GM21576 (cell line): ENCODE results near the gene CD164.
A peak's percentile ranks its signal among the peaks of the same experiment; 100 is the strongest.

ENCODE experiments used
- ATAC-seq: cut with Tn5 transposase; IDR thresholded peaks from one replicate; pipeline ENCODE4 v1.9.1; 2021; ENCODE audit warnings: mild to moderate bottlenecking, moderate library complexity; ENCODE audit not compliant: unreplicated experiment

Gene CD164

DNA sequence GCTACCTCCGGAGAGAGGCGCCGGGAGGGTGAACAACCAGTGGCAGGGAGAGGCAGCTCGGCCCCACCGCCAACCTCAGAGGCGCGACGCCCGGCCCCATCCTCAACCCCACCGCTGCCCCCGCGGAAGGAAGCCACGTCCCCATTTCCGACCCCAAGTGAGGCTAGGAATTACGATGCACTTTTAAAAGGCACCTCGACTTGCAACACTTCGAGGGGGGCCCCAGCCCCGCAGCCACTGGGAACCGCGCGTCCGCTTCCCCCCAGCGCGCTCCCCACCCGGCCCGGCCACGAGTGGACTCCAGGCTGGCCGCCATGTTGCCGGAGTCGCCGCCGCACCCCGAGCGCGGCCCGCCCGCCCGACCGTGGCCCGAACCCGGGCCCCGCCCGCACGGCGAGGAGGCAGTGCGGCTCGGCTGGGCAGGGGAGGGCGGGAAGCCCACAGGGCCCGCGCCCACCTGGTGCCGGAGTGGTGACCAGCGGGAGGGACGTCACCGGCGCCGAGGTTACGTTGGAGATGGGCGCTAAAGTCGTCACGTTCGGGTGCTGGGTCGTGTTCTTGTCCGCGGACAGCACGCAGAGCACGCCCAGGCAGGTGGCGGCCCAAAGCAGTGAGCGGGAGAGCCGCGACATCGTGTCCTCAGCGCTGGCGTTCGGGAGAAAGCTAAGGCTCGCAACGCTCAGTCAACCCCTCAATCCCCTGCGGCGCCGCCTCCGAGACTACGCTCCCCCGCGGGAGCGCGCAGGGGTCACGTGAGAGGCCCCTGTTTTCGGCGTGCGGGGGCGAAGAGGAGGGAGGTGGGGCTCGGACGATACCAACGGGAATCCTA is at the start of gene CD164:
CD164 (minus strand) TSS at position 721 of the 829 bp plus-strand sequence; CDS start at position 632, 89 bp downstream.
- peak; percentile 44 for ATAC-seq

DNA sequence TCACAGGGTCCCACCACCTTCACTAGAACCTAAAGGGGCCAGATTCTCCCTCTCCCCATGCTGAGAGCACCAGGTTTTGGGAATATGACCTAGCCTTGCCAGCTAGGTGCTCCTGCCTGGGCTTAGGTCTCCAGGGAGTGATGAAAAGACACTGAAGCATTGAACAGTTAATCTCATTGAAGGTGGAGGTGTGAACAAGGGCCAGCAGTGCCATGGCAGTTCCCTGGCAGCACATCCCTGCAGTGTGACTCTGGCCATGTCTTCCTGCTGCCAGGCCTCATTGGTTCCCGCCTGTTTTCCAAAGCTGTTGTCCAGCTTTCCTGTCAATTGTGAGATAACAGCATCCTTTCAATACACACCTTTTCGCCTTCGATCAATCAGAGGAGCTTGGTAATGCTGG is 47.2 kb upstream of the CD164 start:
- ATAC-seq = no peak

DNA sequence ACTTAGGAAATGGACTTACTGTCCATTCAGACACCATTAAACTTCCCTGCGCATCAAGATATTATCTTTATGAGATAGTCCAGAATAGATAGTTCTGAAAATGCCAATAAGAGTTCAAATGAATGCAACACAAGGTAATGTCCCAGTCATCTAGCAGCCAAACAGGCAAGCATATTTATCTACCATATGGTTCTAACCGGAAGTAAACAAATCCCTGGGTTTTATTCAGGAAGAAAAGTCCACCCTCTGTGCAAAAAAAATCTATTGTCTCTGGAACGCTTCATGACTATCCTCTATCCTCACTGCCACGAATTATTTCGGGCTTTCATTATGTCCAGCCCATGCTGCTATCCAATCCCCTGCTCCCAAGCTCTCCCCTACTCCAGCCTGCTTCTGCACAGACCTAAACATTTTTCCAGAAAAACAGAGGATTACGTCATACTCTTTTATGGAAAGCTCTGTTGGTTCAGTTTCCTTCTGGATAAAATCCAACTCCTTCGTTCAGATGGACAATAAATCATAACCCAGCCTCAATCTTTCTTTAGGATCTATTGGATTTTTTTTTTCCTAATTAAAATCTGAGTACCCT is 46.7 kb upstream of the CD164 start:
- no peak for ATAC-seq

DNA sequence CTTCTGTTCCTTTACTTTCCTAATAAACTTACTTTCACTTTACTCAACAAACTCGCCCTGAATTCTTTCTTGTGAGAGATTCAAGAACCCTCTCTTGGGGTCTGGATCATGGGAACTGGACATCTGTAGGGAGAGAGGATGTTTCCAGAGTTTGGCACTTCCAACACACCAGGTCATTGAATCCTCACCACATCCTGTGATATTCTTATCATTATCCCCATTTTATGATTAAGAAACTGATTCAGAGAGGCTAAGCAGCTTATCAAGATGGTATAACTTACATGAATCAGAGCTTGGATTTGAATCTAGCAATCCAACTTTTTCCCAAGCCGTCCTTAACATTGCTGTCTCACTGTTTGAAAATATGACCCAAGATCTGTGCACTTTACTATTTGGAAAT is 42.7 kb upstream of the CD164 start:
- no peak for ATAC-seq

DNA sequence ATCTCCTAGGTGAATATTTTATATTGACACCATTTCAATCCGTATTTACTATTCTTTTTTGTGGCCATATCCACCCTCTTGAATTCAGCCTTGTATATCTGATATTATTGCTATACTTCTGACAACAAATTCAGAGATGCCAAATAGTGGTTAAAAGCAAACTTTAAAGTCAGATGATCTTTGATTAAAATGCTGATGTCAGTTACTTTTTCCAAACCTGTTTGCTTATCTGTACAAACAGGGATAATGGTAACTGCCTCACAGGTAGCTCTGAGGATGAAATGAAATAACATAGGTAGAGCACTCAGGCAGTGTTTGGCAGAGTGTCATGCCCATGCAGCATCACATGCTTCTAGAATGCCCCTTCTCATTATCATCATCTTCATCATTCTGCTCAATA is 38.9 kb upstream of the CD164 start:
- no peak for ATAC-seq

DNA sequence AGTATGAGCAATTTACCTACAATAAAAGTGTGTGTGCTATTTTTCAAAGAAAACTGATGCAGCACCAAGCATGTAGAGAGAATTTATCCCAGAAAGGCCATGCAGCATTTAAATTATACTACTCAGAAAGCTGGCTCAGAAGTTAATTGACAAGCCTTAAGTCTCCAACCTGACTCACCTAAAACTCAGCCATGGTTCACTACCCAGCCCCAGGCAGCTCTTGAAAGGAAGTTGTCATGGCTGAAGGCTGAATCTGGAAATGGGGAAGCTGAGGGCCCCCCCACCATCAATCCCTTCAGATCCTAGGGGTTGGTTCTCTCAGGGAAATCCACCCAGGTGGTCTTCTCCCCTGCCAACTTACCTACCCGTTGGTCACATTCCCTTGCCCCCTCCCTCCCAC is 38.5 kb upstream of the CD164 start:
- ATAC-seq = no peak

DNA sequence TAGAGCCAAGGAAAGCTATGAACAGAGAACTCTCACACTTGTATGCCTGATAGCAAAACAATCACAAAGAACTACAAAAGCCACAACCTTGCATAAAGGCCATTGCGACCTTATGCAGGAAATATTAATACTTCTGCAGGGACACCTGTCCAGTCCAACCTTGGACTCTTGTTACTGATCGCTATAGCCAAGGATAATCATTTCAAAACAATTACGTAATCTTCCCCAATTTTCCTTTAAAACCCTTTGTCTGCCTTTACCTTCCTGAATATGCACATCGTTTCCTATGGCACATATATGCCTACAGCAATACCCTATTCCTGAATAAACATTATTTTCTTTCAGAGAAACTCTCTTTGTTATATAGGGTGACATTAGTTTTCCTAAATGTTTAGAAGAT is 35.4 kb upstream of the CD164 start:
- no peak for ATAC-seq

DNA sequence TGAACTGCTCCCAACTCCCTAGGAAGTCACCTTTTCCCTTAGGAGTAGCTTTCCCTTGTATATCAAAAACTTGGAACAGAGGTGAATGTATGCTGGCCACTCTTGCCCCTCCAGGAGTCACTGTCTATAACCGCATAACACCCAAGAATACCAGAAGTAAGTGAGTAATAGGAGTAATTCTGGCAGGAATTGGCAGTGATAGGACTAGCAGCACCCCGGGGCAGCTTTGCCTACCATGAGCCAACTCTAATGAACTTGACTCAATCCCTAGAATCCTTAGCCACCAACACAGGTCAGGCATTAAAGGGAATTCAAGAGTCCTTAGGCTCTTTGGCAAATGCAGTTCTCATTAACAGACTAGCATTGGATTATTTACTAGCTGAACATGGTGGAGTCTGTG is 28.8 kb upstream of the CD164 start:
- no peak for ATAC-seq

DNA sequence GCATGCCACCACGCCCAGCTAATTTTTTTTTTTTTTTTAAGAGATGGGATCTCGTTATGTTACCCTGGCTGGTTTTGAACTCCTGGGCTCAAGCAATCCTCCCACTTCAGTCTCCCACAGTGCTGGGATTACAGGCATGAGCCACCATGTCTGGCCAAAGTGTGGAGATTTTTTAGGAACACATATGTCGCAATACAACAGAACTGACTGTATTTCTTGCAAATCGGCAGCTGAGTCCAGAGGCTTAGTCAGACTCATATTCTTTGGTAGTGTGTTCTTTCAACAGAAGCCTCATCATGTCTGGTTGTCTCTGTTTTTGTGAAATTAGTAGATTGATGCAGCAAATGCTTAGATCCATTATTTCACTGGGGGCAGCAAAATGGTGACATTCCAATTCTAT is 23.9 kb upstream of the CD164 start:
- ATAC-seq = no peak

DNA sequence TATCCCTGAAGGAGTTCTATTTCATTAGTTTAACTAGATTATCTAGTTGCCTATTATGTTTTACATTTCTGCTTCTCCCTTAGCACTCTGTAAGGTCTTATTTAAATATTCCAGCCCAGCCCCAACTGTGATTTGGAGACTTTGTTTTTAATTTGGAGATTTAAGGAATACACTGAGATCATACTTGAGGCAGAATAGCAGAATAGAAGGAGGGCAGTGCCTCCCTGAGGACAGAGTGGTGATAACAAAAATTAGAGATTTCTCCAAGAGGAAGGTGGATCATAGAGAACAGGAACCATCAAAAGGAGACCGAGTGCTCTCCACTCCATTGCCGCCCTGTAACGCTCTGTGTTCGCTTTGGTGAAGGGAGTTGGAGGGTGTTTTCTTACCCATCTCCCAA is 14.8 kb upstream of the CD164 start:
- ATAC-seq = no peak

DNA sequence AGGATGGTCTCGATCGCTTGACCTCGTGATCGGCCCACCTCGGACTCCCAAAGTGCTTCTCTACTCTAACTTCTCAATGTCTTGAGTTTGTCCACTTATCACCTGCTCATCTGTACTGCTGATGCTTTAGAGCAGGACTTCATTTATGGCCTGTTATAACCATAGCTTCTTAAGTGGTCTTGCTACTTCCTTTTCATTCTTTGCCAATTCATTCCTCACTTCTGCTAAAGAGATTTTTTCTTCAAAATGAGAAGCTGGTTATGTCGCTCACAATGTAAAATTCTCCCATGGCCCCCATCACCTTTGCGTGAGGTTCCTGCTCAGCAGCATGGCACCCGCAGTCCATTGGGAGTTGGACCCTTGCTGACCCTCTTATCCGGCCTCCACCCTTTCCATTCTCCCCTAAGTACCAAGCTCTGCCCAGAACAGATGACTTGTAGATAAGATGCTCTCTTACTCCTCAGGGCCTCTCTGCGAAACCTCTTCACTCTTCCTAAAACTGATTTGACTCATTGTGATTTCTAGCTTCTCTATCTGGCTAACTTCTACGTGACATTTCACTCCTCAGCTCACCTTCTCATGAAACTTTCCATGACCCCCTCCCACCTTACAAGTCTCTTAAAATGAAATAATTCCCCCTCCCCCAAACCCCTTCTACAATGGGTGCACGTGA is 13.9 kb upstream of the CD164 start:
- no peak for ATAC-seq

DNA sequence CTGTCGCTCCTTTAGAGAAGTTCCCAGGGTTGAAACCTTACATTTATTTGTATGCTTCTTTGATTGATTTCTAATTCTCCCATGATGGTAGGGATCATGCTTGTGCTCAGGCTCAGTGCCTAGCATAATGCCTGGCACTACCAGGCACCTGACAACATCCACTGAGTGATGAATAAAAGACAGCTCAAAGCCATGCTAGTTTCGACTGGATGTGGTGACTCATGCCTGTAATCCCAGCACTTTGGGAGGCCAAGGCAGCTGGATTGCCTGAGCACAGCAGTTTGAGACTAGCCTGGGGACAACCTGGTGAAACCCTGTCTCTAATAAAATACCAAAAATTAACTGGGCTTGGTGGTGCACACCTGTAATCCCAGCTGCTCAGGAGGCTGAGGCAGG is 11.6 kb upstream of the CD164 start:
- ATAC-seq = no peak

DNA sequence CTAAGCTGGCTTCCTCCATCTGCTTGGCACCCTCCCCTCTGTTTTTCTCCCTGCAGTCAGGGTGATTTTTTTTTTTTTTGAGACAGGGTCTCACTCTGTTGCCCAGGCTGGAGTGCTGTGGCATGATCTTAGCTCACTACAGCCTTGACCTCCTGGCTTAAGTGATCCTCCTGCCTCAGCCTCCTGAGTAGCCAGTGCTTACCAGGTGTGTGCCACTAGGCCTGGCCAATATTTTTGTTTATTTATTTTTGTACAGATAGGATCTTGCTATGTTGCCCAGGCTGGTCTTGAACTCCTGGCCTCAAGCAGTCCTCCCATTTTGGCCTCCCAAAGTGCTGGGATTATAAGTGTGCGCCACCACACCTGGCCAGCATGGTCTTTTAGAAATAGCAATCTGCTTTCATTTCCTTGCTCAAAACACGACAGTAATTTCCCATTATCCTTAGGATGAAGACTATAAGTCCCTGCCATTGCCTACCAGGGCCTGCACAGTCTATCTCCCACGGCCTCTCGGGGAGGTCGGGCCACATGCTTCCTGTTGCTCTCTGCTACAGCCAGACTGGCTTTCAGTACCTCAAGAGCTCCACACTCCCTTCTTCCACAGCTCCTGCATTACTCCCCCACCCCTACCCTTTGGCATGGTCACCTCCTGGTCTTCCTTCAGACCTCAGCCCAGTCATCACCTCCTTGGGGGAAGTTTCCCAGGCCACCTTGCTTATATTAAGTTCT is 11.1 kb upstream of the CD164 start:
- ATAC-seq = no peak

DNA sequence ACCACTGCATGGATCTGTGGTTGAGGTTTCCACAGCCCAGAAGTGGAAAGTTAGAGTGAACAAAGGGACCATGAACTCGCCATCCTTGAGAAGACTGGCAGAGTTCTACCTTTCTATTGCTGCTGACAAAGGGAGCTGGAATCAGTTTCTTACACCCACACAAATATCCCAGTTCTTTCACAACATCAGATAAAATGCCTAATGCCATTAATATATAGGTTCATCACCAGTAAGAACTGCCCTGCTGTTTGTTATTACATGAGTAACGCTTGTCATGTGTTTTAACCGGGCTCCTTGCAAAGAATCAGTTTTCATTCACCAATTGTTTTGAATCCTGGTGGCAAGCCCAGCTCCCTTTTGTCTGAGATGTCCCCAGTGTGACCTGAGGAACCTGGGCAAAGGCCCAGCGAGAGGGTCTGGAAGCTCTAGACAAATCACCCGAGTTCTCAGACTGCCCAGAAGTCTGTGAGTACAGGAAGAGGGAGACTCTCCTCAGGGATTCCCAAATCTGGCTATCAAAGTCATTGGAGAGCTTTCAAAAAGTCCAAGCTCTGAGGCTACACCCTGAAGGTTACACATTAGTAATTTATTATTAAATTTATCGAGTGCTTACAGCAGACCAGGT is 7.5 kb upstream of the CD164 start:
- ATAC-seq = no peak

DNA sequence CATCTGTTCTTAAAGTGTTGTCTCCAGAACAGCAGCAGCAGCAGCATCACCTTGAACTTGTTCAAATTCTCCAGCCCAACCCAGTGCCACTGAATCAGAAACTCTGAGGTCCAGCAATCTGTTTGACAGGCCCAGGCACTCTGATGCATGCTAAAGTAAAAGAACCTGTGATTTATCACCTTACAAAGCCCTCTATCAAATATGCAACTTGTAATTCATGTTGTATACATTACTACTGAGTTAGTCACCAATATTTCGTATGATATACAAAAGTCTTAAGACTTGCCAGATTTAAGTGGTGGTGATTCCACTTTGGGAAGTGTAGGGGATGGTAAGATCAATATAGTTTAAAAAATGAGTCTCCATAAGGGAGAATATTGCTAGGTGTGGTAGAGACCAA is 6.0 kb upstream of the CD164 start:
- ATAC-seq = no peak

DNA sequence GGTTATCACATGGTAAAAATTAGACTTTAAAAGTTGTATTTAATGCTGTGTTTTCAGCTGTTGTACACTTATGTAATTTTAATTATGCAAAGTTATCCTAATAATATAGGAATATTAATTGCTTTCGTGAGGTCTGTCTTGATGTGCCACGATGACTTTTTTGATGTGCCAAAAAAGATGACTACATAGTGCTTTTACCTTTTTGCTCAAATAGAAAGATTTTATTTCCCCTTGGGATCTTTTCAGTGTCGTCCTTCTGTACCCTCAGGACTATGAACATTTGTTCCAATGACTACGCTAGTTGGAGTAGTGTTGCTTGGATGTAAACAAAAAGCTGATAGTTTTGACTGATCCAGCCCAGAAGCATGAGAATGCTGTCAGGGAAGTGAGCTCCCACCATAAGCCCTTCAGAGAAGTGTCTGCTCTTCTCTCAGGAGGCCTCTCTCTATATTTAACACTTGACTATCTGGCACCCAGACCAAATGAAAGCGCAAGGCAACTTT is 1.2 kb upstream of the CD164 start:
- ATAC-seq = no peak

DNA sequence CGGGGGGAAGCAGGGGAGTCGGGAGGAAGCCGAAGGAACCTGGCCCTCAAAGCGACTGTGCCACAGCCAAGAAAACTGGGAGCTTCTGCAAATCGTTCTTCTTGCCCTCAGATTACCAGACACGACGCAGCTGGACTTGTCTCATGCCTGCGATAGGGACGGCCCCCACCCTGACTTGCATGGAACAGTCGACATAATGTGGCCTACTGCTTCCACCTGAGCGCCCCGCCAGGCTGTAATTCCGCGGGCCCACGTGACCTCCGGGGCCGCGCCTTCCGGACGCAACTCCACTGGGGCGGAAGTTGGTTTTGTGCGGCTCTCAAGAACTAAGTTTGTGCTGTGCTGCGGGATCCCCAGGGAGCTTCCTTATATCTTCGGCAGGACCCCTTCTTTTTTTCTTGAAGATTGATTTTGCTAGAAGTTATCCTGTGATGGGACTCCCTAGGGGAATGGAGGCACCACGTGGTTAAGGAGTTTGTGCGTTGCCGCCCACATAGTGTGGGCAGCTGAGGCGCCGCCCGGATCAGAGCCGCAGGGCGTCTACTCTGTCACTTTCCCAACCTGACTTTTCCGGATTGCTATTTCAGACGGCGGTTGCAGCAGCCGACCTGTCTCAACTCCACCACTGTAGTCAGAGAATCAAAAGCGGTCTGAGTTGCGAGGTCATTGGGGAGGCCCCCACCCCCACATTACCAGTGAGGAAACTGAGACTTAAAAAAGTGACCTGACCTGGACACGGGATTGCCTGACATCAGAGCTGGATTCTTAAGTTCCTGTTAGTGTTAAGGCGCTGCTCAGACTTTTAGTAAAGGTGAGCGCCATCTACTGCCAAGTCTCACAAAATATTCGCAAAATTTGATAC is 540 bp upstream of the CD164 start:
- peak; percentile 57 for ATAC-seq

DNA sequence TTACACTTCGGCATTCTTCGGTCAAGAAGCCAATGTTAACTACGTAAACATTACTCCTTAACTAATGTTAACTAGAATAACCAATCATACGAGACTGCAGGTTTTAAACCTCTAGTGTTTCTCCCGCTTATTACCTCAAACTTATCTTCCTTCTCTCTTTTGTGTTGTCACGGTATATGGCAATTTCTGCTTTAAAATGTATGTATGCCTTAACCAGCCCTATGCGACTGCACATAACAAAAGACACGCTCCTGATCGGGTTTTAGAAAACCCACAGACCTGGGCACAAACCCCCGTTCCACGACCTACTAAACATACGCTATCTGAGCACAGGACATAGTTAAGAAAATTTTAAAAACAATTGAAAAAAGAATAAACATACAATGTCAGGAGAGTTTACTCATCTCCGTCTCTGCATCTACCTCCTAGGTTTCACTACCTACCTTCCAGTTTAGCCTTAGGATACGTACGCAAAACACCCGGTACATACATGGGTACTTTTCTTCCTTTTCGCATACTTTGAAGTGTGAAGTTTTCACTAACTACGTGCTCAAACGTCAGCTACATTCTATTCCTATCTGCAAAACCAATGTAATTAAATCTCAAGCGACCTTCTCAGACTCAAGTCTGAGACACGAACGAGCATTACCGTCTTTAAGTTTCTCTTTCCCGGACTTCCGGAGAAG is 1.1 kb downstream of the CD164 start:
- no peak for ATAC-seq

DNA sequence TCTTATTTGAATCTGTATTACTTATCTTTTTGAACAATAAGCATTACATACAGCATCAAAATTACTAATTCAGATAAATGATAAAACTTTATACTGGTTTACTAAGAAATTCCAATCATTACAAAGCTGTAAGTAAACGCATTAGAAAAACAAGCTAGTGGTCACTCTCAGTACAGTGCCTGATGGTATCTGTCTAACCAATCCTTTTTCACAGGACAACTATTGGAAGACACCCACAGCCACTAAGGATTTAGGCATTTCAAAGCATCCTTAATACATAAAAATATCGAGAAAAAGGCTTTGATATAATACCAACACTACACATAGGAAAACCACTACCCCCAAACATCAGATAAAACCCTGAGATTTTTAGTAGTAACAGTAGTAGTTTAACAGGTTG is 2.6 kb downstream of the CD164 start:
- no peak for ATAC-seq
